ENCODE measurements around the gene FABP6. TPM values are rescaled to one million over a fixed set of nuclear protein-coding genes. Genes with fewer than 3 reads are reported as not detected.

FABP6 gene
- polyA plus RNA-seq, 3 donors, result not detected

DNA sequence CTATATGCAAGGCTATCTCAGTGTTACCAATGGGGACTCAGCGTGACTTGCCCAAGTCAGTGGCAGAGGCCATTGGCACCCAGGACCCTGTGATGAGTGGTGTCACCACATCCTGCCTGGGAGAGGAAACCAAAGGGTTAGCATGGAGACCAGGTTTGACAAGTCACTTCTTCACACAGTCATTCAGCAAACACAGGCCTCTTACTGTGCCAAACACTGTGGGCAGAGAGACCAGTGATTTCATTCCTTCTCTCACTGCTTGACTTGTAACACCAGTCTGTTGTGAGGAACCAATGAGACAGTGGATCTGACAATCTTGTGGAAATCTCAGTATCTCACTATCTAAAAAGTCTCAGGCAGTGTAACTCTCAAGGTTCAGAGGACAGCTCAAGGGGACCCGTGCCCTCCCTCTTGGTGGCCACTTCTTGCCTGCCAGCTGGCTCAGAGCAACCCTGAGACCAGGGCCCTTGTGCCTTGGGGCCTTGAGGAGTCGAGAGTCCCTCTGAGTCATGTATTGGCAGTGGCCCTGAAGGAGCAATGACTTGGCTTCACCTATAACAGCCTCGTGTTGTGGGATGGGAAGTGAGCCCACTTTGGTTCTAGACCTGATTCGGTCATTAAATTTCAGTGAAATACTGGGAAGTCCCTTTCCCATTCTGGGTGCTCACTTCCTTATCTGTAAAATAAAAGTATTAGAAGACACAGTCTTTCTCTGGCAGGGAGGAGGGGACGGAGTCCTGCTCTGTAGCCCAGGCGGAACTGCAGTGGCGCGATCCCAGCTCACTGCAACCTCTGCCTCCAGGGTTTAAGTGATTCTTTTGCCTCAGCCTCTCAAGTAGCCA, 1.6 kb downstream of the FABP6 start:
- 68% methylated on average over 6 of the region's 9 CpGs for WGBS (ENCODE audit: insufficient coverage)
- peak; percentile 45 to 92 (median 67) for DNase-seq
- Histone ChIP-seq H2AFZ (ENCODE audit: insufficient read depth, low read depth, low read length, poor library complexity, severe bottlenecking) (no peak overlapping the region), H4K20me1 (ENCODE audit: insufficient read depth, low read length) (no peaks in the 10 kb centered on the region), H3K9me3 (replicated peaks in 1 of 2; ENCODE audit: control insufficient read depth in 1 of 2, insufficient read depth in 1 of 2, low read length in 2 of 2) (no peaks in the 10 kb centered on the region), H3K36me3 (replicated peaks in 1 of 2; ENCODE audit: control insufficient read depth in 1 of 2, insufficient read depth in 2 of 2, low read length in 2 of 2) (no peaks in the 10 kb centered on the region), H3K4me1 (ENCODE audit: control insufficient read depth in 1 of 2, insufficient read depth in 2 of 2, low read length in 2 of 2) (no peaks in the 10 kb centered on the region), H3K79me2 (ENCODE audit: insufficient read depth, low read length) (no peaks in the 10 kb centered on the region), H3K9ac (ENCODE audit: insufficient read depth, low read length, poor library complexity, severe bottlenecking) (no peak overlapping the region), H3K4me3 (replicated peaks in 1 of 3; ENCODE audit: low read depth in 2 of 3, low read length in 3 of 3) (no peak overlapping the region), H3K27me3 (ENCODE audit: control insufficient read depth in 2 of 2, insufficient read depth in 2 of 2, low read length in 2 of 2) (no peaks in the 10 kb centered on the region), H3K4me2 (replicated peaks; ENCODE audit: extremely low read depth, low read length, poor library complexity, severe bottlenecking) (no peak overlapping the region), H3K27ac (ENCODE audit: low read depth in 1 of 2, low read length in 2 of 2) (no peak overlapping the region)
- intact Hi-C loops (cut with micrococcal nuclease), result no loop called here
- H3K27ac Mint-ChIP-seq, result peak overlapping the region; percentile 6 to 88 (median 46)
- TF ChIP-seq, protein P1, sequence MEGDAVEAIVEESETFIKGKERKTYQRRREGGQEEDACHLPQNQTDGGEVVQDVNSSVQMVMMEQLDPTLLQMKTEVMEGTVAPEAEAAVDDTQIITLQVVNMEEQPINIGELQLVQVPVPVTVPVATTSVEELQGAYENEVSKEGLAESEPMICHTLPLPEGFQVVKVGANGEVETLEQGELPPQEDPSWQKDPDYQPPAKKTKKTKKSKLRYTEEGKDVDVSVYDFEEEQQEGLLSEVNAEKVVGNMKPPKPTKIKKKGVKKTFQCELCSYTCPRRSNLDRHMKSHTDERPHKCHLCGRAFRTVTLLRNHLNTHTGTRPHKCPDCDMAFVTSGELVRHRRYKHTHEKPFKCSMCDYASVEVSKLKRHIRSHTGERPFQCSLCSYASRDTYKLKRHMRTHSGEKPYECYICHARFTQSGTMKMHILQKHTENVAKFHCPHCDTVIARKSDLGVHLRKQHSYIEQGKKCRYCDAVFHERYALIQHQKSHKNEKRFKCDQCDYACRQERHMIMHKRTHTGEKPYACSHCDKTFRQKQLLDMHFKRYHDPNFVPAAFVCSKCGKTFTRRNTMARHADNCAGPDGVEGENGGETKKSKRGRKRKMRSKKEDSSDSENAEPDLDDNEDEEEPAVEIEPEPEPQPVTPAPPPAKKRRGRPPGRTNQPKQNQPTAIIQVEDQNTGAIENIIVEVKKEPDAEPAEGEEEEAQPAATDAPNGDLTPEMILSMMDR (IDR thresholded peaks at IDR 0.05), result no peak
- H3K9me3 Mint-ChIP-seq, result peaks cover 0 to 2% (median 0%) of the 10 kb centered on the region in 7 donors
- H3K4me3 Mint-ChIP-seq, result no peak overlapping the region
- H3K36me3 Mint-ChIP-seq, result no peaks in the 10 kb centered on the region
- peaks cover 0 to 6% (median 0%) of the 10 kb centered on the region in 3 donors for H3K27me3 Mint-ChIP-seq (ENCODE audit: low read depth in 3 of 3)
- peaks cover 5% of the 10 kb centered on the region for H3K4me1 Mint-ChIP-seq

DNA sequence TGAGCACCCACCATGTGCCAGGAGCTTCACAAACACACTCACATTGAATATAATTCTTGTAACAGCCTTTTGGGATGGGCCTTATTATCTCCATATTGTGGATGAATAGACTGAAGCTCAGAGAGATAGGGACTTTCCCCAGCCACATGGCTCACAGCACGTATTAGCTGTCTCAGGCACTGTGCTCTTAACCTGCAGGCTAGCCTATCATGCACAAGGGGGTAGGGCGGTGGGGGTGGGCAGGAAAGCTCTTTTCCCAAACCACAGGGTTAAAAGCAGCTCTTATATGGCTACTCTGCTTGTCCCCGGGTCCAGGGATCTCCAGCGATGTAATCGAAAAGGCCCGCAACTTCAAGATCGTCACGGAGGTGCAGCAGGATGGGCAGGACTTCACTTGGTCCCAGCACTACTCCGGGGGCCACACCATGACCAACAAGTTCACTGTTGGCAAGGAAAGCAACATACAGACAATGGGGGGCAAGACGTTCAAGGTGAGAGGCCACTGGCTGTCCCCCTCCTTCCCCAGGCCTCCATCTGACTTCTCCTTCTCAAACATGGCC, 2.6 kb downstream of the FABP6 start:
- peak in 1 of 3 donors; percentile 36 for DNase-seq
- Mint-ChIP-seq H3K9me3 (peaks cover 0 to 2% (median 0%) of the 10 kb centered on the region in 7 donors), H3K4me1 (peaks cover 5% of the 10 kb centered on the region), H3K4me3 (no peak overlapping the region), H3K36me3 (no peaks in the 10 kb centered on the region), H3K27ac (peak overlapping the region in 1 of 7 donors; percentile 81), H3K27me3 (ENCODE audit: low read depth in 3 of 3) (peaks cover 0 to 6% (median 0%) of the 10 kb centered on the region in 3 donors)
- TF ChIP-seq, protein P1 (IDR thresholded peaks at IDR 0.05), result no peak
- Histone ChIP-seq H2AFZ (ENCODE audit: insufficient read depth, low read depth, low read length, poor library complexity, severe bottlenecking) (no peak overlapping the region), H3K79me2 (ENCODE audit: insufficient read depth, low read length) (no peaks in the 10 kb centered on the region), H4K20me1 (ENCODE audit: insufficient read depth, low read length) (no peaks in the 10 kb centered on the region), H3K27me3 (ENCODE audit: control insufficient read depth in 2 of 2, insufficient read depth in 2 of 2, low read length in 2 of 2) (no peaks in the 10 kb centered on the region), H3K4me1 (ENCODE audit: control insufficient read depth in 1 of 2, insufficient read depth in 2 of 2, low read length in 2 of 2) (no peaks in the 10 kb centered on the region), H3K9ac (ENCODE audit: insufficient read depth, low read length, poor library complexity, severe bottlenecking) (no peak overlapping the region), H3K4me3 (replicated peaks in 1 of 3; ENCODE audit: low read depth in 2 of 3, low read length in 3 of 3) (no peak overlapping the region), H3K9me3 (replicated peaks in 1 of 2; ENCODE audit: control insufficient read depth in 1 of 2, insufficient read depth in 1 of 2, low read length in 2 of 2) (no peaks in the 10 kb centered on the region), H3K4me2 (replicated peaks; ENCODE audit: extremely low read depth, low read length, poor library complexity, severe bottlenecking) (no peak overlapping the region), H3K36me3 (replicated peaks in 1 of 2; ENCODE audit: control insufficient read depth in 1 of 2, insufficient read depth in 2 of 2, low read length in 2 of 2) (no peaks in the 10 kb centered on the region), H3K27ac (ENCODE audit: low read depth in 1 of 2, low read length in 2 of 2) (no peak overlapping the region)
- WGBS (ENCODE audit: insufficient coverage), result 100% methylated on average over 4 of the region's 10 CpGs
- intact Hi-C loops (cut with micrococcal nuclease), result no loop called here
